BE2C (cell line): Measurements from ENCODE around the gene DIPK1A.

Experiments
- DNase-seq: peaks from one replicate; pipeline ENCODE4 v3.0.0-alpha.2; 2020
- H3K27me3 ChIP-seq: fragments of 250-450 bp; sonication (Bioruptor Pico); 2 replicates; pipeline ENCODE4 v1.5.1; 2020; ENCODE audit warnings: mild to moderate bottlenecking
- H3K36me3 ChIP-seq: fragments of 250-450 bp; sonication (Bioruptor Pico); 2 replicates; pipeline ENCODE4 v1.5.1; 2020; ENCODE audit warnings: mild to moderate bottlenecking
- H3K4me1 ChIP-seq: fragments of 250-450 bp; sonication (Bioruptor Pico); 2 replicates; pipeline ENCODE4 v1.5.1; 2020
- H3K4me3 ChIP-seq: 2 replicates; pipeline ENCODE4 v1.5.1; 2011; ENCODE audit warnings: low read depth, low read length
- H3K9me3 ChIP-seq: fragments of 250-450 bp; sonication (Bioruptor Pico); 2 replicates; pipeline ENCODE4 v1.5.1; 2020
- TF ChIP-seq, protein P1 (sequence below): IDR thresholded peaks from 2 replicates; pipeline ENCODE4 v1.5.1; 2012; ENCODE audit warnings: mild to moderate bottlenecking, low read depth, low read length

The DIPK1A gene

DNA sequence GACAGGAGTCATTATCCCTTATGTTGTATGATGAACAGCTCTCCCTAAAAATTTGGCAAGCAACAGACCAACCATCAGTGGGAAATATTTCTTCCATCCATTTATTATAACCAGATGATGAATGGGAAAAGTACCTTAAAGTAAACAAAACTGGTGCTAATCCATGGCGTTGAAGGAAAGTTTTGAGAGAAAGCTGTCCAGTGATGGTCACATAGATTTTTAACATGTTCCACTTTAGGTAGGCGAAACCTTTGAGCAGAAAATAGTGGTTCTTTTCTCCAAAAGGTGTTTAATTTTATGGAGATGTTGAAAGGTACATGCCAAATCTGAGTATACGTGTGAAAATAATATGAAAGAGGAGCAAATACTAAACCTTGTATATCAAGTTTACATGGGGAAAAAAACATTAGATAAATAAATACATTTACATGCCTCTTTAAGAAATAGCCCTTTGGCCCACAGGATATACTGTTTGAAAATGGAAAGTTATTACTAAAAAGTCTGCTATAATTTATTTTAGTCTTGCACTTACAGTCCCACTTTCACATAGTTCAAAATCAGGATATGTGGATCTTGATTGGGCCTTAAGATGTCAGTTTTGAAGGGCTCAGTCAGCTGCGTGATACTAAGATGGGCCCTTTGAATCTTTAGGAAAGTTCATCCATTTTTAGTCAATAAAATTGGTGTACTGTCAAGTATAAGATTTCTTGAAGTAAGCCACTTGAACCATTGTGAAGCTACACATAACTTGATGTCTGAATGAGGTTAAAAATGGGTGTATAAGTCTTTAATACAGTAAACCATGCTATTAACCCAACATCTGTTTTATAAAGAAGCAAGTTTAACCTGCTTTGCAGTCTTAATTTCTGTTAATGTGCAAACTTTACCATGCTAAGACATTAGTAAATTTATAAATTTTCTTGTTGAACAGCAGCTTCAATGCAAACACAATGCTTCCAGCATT lies 118.9 kb downstream of the DIPK1A start:
- TF ChIP-seq, protein P1, sequence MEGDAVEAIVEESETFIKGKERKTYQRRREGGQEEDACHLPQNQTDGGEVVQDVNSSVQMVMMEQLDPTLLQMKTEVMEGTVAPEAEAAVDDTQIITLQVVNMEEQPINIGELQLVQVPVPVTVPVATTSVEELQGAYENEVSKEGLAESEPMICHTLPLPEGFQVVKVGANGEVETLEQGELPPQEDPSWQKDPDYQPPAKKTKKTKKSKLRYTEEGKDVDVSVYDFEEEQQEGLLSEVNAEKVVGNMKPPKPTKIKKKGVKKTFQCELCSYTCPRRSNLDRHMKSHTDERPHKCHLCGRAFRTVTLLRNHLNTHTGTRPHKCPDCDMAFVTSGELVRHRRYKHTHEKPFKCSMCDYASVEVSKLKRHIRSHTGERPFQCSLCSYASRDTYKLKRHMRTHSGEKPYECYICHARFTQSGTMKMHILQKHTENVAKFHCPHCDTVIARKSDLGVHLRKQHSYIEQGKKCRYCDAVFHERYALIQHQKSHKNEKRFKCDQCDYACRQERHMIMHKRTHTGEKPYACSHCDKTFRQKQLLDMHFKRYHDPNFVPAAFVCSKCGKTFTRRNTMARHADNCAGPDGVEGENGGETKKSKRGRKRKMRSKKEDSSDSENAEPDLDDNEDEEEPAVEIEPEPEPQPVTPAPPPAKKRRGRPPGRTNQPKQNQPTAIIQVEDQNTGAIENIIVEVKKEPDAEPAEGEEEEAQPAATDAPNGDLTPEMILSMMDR: no peak
- Histone ChIP-seq H3K4me1 (no peaks in the 10 kb centered on the region; the same call in 1 of the 2 replicates), H3K4me3 (no peak overlapping the region), H3K9me3 (no peaks in the 10 kb centered on the region), H3K27me3 (no peaks in the 10 kb centered on the region), H3K36me3 (peaks cover 53% of the 10 kb centered on the region)
- DNase-seq: no peak

DNA sequence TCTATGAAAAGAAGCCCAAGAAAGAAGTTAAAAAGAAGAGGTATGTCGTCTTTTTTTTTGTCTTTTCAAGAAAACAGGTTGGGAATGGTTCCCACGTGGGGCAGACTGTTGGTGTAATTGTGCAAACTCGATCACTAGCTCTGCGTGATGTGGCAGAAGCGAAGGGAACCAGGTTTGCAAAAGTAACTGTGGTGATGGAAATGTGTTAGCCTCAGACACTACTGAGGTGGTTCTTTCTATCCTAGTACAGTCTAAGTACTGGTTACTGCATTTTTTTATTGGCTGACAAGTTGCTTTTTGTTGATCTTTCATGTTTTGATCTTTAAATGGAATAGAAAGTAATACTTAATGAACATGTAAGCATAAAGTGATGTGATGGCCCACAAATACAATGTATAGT lies 120.7 kb downstream of the DIPK1A start:
- Histone ChIP-seq H3K9me3 (no peaks in the 10 kb centered on the region), H3K4me3 (no peak overlapping the region), H3K27me3 (no peaks in the 10 kb centered on the region), H3K4me1 (no peaks in the 10 kb centered on the region; the same call in 1 of the 2 replicates), H3K36me3 (peaks cover 71% of the 10 kb centered on the region)
- no peak for DNase-seq
- TF ChIP-seq, protein P1: no peak

DNA sequence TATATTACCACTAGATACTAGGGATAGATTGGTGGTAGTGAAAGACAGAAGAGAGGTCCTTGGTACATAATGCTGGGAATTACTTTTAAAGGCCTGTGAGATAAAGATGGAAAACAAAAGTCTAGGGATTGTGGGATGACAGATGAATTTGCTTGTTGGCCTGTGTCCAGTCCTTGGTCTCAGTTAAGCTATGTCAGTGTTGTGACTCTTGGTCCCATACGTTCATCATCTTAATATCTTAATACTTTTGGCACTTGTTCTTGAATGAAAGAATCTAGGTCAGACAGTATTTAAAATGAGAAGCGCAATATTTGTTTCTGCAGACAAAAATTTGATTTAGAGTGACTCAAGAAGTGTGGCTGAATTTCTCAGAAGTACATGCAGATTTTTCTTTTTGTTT lies 121.8 kb downstream of the DIPK1A start:
- no peaks in the 10 kb centered on the region; the same call in 1 of the 2 replicates for H3K4me1 ChIP-seq
- H3K27me3 ChIP-seq: no peaks in the 10 kb centered on the region
- TF ChIP-seq, protein P1: no peak
- no peak for DNase-seq
- H3K9me3 ChIP-seq: no peaks in the 10 kb centered on the region
- no peak overlapping the region for H3K4me3 ChIP-seq
- H3K36me3 ChIP-seq: peaks cover 80% of the 10 kb centered on the region

DNA sequence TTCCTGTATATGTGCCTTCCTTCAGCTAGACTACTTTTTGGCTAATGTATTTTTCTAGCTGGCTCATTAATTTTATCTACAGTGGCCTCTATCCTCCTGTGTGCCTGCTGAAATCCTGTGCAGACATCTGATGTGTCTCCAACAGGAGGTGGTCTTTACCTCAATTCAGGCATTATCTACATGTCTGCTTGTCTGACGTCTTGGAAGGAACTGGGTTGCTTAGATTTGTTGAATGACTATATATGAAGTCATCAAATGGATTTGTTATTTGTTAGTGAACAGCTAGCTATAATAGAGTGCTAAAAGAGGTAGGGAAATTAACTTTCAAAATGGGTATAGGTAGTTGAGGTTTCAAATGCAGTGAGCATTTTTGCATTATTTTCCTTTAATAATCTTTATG lies 122.7 kb downstream of the DIPK1A start:
- H3K27me3 ChIP-seq: no peaks in the 10 kb centered on the region
- peaks cover 89% of the 10 kb centered on the region for H3K36me3 ChIP-seq
- H3K9me3 ChIP-seq: no peaks in the 10 kb centered on the region
- DNase-seq: no peak
- TF ChIP-seq, protein P1: no peak
- H3K4me1 ChIP-seq: no peaks in the 10 kb centered on the region; the same call in 1 of the 2 replicates
- no peak overlapping the region for H3K4me3 ChIP-seq

DNA sequence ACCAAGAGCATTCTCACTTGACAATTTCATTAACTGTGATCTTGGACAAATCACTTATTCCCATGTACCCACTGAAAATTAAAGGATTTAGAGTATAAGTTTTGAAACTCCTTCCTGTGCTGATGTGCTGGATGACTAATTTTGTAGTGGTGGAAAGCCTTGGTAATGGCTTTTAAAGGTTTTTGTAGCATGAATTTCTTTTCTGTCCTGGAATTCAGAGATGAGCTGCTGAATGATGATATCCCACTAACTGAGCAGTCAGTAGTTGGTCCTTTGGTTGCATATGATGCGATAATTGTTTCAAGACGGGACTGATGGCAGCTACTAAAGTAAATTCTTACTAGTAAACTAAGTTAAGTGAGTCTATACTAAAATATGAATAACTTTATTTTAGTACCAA lies 124.2 kb downstream of the DIPK1A start:
- H3K36me3 ChIP-seq: peaks cover 88% of the 10 kb centered on the region
- H3K27me3 ChIP-seq: no peaks in the 10 kb centered on the region
- no peak overlapping the region for H3K4me3 ChIP-seq
- DNase-seq: no peak
- TF ChIP-seq, protein P1: no peak
- H3K9me3 ChIP-seq: no peaks in the 10 kb centered on the region
- no peaks in the 10 kb centered on the region; the same call in 1 of the 2 replicates for H3K4me1 ChIP-seq

DNA sequence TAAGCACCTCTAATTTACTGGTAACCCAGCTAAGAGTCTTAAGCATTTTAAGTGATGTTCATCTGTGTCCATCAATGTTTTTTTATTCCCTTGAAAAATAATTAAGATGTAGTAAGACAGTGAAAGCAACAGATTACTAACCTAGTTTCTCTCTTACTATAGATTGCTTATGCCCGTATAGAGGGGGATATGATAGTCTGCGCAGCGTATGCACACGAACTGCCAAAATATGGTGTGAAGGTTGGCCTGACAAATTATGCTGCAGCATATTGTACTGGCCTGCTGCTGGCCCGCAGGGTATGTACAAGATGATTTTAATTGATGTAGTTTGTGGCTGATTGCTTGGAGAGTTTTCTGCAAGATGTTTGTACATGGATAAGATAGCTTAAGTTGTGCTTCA lies 126.6 kb downstream of the DIPK1A start:
- Histone ChIP-seq H3K36me3 (peaks cover 68% of the 10 kb centered on the region), H3K4me3 (peak overlapping the region; percentile 95)
- TF ChIP-seq, protein P1: no peak

More for the DNA sequence above, 126.6 kb downstream of the DIPK1A start:
- Histone ChIP-seq H3K27me3 (no peaks in the 10 kb centered on the region), H3K4me1 (no peaks in the 10 kb centered on the region; the same call in 1 of the 2 replicates), H3K9me3 (no peaks in the 10 kb centered on the region)
- no peak for DNase-seq
